Anterior cingulate cortex (tissue), 58 donors: ENCODE results near the gene ANO1.
A peak's percentile ranks its signal among the peaks of the same experiment; 100 is the strongest.

ENCODE experiments used
- DNase-seq, 58 donors: peaks; one replicate each; lab custom pipeline; 2025; lab: John Stamatoyannopoulos, UW

The ANO1 gene

GRCh38 chr11:70072461-70072860, 5.7 kb upstream of the ANO1 start:
- DNase-seq: no peak

- no peak for DNase-seq
Measured at GRCh38 chr11:70072861-70073755, 5.0 kb upstream of the ANO1 start.

GRCh38 chr11:70073871-70074371, 4.2 kb upstream of the ANO1 start:
- DNase-seq: no peak

- no peak for DNase-seq
Measured at GRCh38 chr11:70074746-70075145, 3.4 kb upstream of the ANO1 start.

- DNase-seq: no peak
Measured at GRCh38 chr11:70075836-70076235, 2.3 kb upstream of the ANO1 start.

- no peak for DNase-seq
Measured at GRCh38 chr11:70076461-70076931, 1.6 kb upstream of the ANO1 start.

GRCh38 chr11:70077411-70078094, 564 bp upstream of the ANO1 start:
- no peak for DNase-seq

GRCh38 chr11:70078781-70079616, 882 bp downstream of the ANO1 start:
- no peak for DNase-seq

- no peak for DNase-seq
Measured at GRCh38 chr11:70079691-70080090, 1.6 kb downstream of the ANO1 start.

GRCh38 chr11:70080763-70081162, 2.6 kb downstream of the ANO1 start:
- no peak for DNase-seq

GRCh38 chr11:70082829-70083228, 4.7 kb downstream of the ANO1 start:
- DNase-seq: no peak

GRCh38 chr11:70084046-70084984, 6.2 kb downstream of the ANO1 start:
- no peak for DNase-seq

GRCh38 chr11:70085815-70086769, 8.0 kb downstream of the ANO1 start:
- DNase-seq: no peak

- no peak for DNase-seq
Measured at GRCh38 chr11:70087446-70088167, 9.5 kb downstream of the ANO1 start.

GRCh38 chr11:70088735-70089250, 10.7 kb downstream of the ANO1 start:
- no peak for DNase-seq

GRCh38 chr11:70089631-70090030, 11.5 kb downstream of the ANO1 start:
- DNase-seq: no peak

- DNase-seq: peak in 32 of 58 donors; percentile 2 to 56 (median 14)
Measured at GRCh38 chr11:70090961-70091381, 12.9 kb downstream of the ANO1 start.
